NCI-H1436 (cell line): ENCODE data around the gene TRABD2B.

Experiments
- DNase-seq: peaks from one replicate; lab custom pipeline; 2025; lab: John Stamatoyannopoulos, UW

Gene TRABD2B

GRCh38 chr1:47992720-47993415 is 4.3 kb downstream of the TRABD2B start:
- no peak for DNase-seq

GRCh38 chr1:47991673-47992072 is 5.5 kb downstream of the TRABD2B start:
- no peak for DNase-seq

- DNase-seq, result no peak
Observed at GRCh38 chr1:47991187-47991586, 6.0 kb downstream of the TRABD2B start.

GRCh38 chr1:47990286-47990685 is 6.9 kb downstream of the TRABD2B start:
- DNase-seq, result no peak

GRCh38 chr1:47987601-47988000 is 9.6 kb downstream of the TRABD2B start:
- no peak for DNase-seq

- DNase-seq, result no peak
Observed at GRCh38 chr1:47986761-47987200, 10.4 kb downstream of the TRABD2B start.

GRCh38 chr1:47985018-47985417 is 12.2 kb downstream of the TRABD2B start:
- DNase-seq, result no peak

- no peak for DNase-seq
Observed at GRCh38 chr1:47984175-47984789, 12.9 kb downstream of the TRABD2B start.

GRCh38 chr1:47983691-47984090 is 13.5 kb downstream of the TRABD2B start:
- no peak for DNase-seq

GRCh38 chr1:47981667-47982350 is 15.4 kb downstream of the TRABD2B start:
- DNase-seq, result no peak

GRCh38 chr1:47980501-47980900 is 16.7 kb downstream of the TRABD2B start:
- DNase-seq, result no peak

- no peak for DNase-seq
Observed at GRCh38 chr1:47979724-47980123, 17.5 kb downstream of the TRABD2B start.

- no peak for DNase-seq
Observed at GRCh38 chr1:47978486-47978885, 18.7 kb downstream of the TRABD2B start.

- no peak for DNase-seq
Observed at GRCh38 chr1:47976728-47977127, 20.5 kb downstream of the TRABD2B start.

- DNase-seq, result no peak
Observed at GRCh38 chr1:47976267-47976666, 20.9 kb downstream of the TRABD2B start.

- no peak for DNase-seq
Observed at GRCh38 chr1:47975302-47975921, 21.8 kb downstream of the TRABD2B start.

- DNase-seq, result no peak
Observed at GRCh38 chr1:47972864-47973432, 24.2 kb downstream of the TRABD2B start.

- no peak for DNase-seq
Observed at GRCh38 chr1:47971385-47972160, 25.6 kb downstream of the TRABD2B start.

- no peak for DNase-seq
Observed at GRCh38 chr1:47970882-47971281, 26.3 kb downstream of the TRABD2B start.

GRCh38 chr1:47969478-47969877 is 27.7 kb downstream of the TRABD2B start:
- no peak for DNase-seq

GRCh38 chr1:47968556-47968888 is 28.7 kb downstream of the TRABD2B start:
- DNase-seq, result no peak
